ENCODE results near the gene NHP2.
A peak's percentile ranks its signal among the peaks of the same experiment; 100 is the strongest.
"Not testable (repeated sequence)": the region's sequence is repeated elsewhere in the genome, so short reads cannot be mapped to it uniquely, and the experiment has no call there.

Gene NHP2

GRCh38 chr5:178130234-178130575 is 23.5 kb downstream of the NHP2 start:
- not testable (repeated sequence) for DNase-seq

- DNase-seq, result no peak
Measured at GRCh38 chr5:178129296-178129695, 24.4 kb downstream of the NHP2 start.

GRCh38 chr5:178127300-178128009 is 26.2 kb downstream of the NHP2 start:
- not testable (repeated sequence) for DNase-seq

GRCh38 chr5:178126556-178126955 is 27.1 kb downstream of the NHP2 start:
- no peak for DNase-seq

- no peak for DNase-seq
Measured at GRCh38 chr5:178125253-178125906, 28.3 kb downstream of the NHP2 start.

GRCh38 chr5:178123966-178124925 is 29.4 kb downstream of the NHP2 start:
- no peak for DNase-seq

GRCh38 chr5:178123094-178123965 is 30.4 kb downstream of the NHP2 start:
- no peak for DNase-seq

- no peak for DNase-seq
Measured at GRCh38 chr5:178122346-178122745, 31.3 kb downstream of the NHP2 start.

GRCh38 chr5:178121391-178122276 is 32.1 kb downstream of the NHP2 start:
- peak; percentile 16 for DNase-seq

GRCh38 chr5:178120607-178121357 is 32.9 kb downstream of the NHP2 start:
- peak; percentile 79 for DNase-seq

GRCh38 chr5:178119915-178120606 is 33.6 kb downstream of the NHP2 start:
- DNase-seq, result no peak

GRCh38 chr5:178117923-178118701 is 35.6 kb downstream of the NHP2 start:
- no peak for DNase-seq

- DNase-seq, result no peak
Measured at GRCh38 chr5:178116143-178116885, 37.4 kb downstream of the NHP2 start.

GRCh38 chr5:178115814-178116142 is 37.9 kb downstream of the NHP2 start:
- DNase-seq, result no peak

GRCh38 chr5:178115136-178115813 is 38.4 kb downstream of the NHP2 start:
- no peak for DNase-seq

- no peak for DNase-seq
Measured at GRCh38 chr5:178114325-178115135, 39.2 kb downstream of the NHP2 start.

GRCh38 chr5:178113841-178114324 is 39.8 kb downstream of the NHP2 start:
- DNase-seq, result no peak
